GM18870 (cell line): ENCODE data around the gene LZTS2.

Source experiments
- ATAC-seq: cut with Tn5 transposase; IDR thresholded peaks from one replicate; pipeline ENCODE4 v1.9.1; 2021; ENCODE audit warnings: moderate library complexity; ENCODE audit not compliant: unreplicated experiment

LZTS2 gene

GRCh38 chr10:100978901-100979195 lies 20.8 kb upstream of the LZTS2 start:
- no peak for ATAC-seq

- ATAC-seq = no peak
Measured at GRCh38 chr10:100979791-100980272, 19.8 kb upstream of the LZTS2 start.

GRCh38 chr10:100980311-100980710 lies 19.3 kb upstream of the LZTS2 start:
- ATAC-seq = no peak

- no peak for ATAC-seq
Measured at GRCh38 chr10:100980711-100981110, 18.9 kb upstream of the LZTS2 start.

- ATAC-seq = no peak
Measured at GRCh38 chr10:100981178-100981772, 18.3 kb upstream of the LZTS2 start.

- no peak for ATAC-seq
Measured at GRCh38 chr10:100982916-100983830, 16.4 kb upstream of the LZTS2 start.

- ATAC-seq = no peak
Measured at GRCh38 chr10:100983868-100984671, 15.5 kb upstream of the LZTS2 start.

- ATAC-seq = no peak
Measured at GRCh38 chr10:100984672-100985177, 14.9 kb upstream of the LZTS2 start.

- no peak for ATAC-seq
Measured at GRCh38 chr10:100985336-100985735, 14.3 kb upstream of the LZTS2 start.

- no peak for ATAC-seq
Measured at GRCh38 chr10:100986623-100986951, 13.0 kb upstream of the LZTS2 start.

- peak; percentile 60 for ATAC-seq
Measured at GRCh38 chr10:100986952-100987684, 12.5 kb upstream of the LZTS2 start, which contains the start of the genes MRPL43 and TWNK. Gene MRPL43 (minus strand): TSS chr10:100987497. CDS start chr10:100987443, 54 bp downstream. Gene TWNK (plus strand): TSS chr10:100987543. CDS start chr10:100988211, 668 bp downstream.

GRCh38 chr10:100987685-100988049 lies 11.9 kb upstream of the LZTS2 start:
- no peak for ATAC-seq

- no peak for ATAC-seq
Measured at GRCh38 chr10:100988166-100988565, 11.4 kb upstream of the LZTS2 start.

GRCh38 chr10:100989088-100989487 lies 10.5 kb upstream of the LZTS2 start:
- no peak for ATAC-seq

GRCh38 chr10:100993986-100994708 lies 5.5 kb upstream of the LZTS2 start:
- ATAC-seq = no peak

GRCh38 chr10:100995181-100995580 lies 4.4 kb upstream of the LZTS2 start:
- ATAC-seq = no peak

- no peak for ATAC-seq
Measured at GRCh38 chr10:100996678-100997359, 2.8 kb upstream of the LZTS2 start.

- ATAC-seq = no peak
Measured at GRCh38 chr10:100997360-100998182, 2.0 kb upstream of the LZTS2 start.
